GM23248 (cell line): ENCODE results near the gene ACADSB. TPM values are rescaled to one million over a fixed set of nuclear protein-coding genes. Genes with fewer than 3 reads are reported as not detected.

Experiments used
- DNase-seq: peaks from one replicate; pipeline ENCODE4 v3.0.0-alpha.2; 2015
- H2AFZ ChIP-seq: fragments of 200-600 bp; sonication (generic); 2 replicates; pipeline ENCODE4 v1.6.1; 2016; ENCODE audit warnings: antibody characterized with exemption
- H3F3A ChIP-seq: fragments of 200-600 bp; sonication (generic); 2 replicates; pipeline ENCODE4 v1.6.1; 2016; ENCODE audit warnings: mild to moderate bottlenecking, antibody characterized with exemption, mixed run types; ENCODE audit not compliant: insufficient read depth
- H3K27ac ChIP-seq: fragments of 200-600 bp; sonication (generic); 2 replicates; pipeline ENCODE4 v1.5.1; 2016; ENCODE audit warnings: mild to moderate bottlenecking
- H3K27me3 ChIP-seq: fragments of 200-600 bp; sonication (generic); replicated peaks from 2 replicates; pipeline ENCODE4 v1.6.1; 2016; ENCODE audit warnings: mild to moderate bottlenecking; ENCODE audit not compliant: insufficient read depth
- H3K36me3 ChIP-seq: fragments of 200-600 bp; sonication (generic); 2 replicates; pipeline ENCODE4 v1.6.1; 2016; ENCODE audit warnings: low read depth, mild to moderate bottlenecking
- H3K4me1 ChIP-seq: fragments of 200-600 bp; sonication (generic); 2 replicates; pipeline ENCODE4 v1.6.1; 2016; ENCODE audit warnings: mild to moderate bottlenecking; ENCODE audit not compliant: insufficient read depth
- H3K4me2 ChIP-seq: fragments of 200-600 bp; sonication (generic); one replicate; pipeline ENCODE4 v1.6.1; 2016; ENCODE audit warnings: mild to moderate bottlenecking; ENCODE audit not compliant: unreplicated experiment
- H3K4me3 ChIP-seq: fragments of 200-600 bp; sonication (generic); 2 replicates; pipeline ENCODE4 v1.5.1; 2016; ENCODE audit warnings: mild to moderate bottlenecking
- H3K79me2 ChIP-seq: fragments of 200-600 bp; sonication (generic); 2 replicates; pipeline ENCODE4 v1.6.1; 2016; ENCODE audit warnings: mild to moderate bottlenecking; ENCODE audit not compliant: insufficient read depth
- H3K9ac ChIP-seq: fragments of 200-600 bp; sonication (generic); 2 replicates; pipeline ENCODE4 v1.6.1; 2016; ENCODE audit warnings: mild to moderate bottlenecking
- H3K9me2 ChIP-seq: fragments of 200-600 bp; sonication (generic); 2 replicates; pipeline ENCODE4 v1.6.1; 2016; ENCODE audit warnings: mixed run types, mild to moderate bottlenecking, moderate library complexity; ENCODE audit not compliant: insufficient read depth
- H3K9me3 ChIP-seq: fragments of 200-600 bp; sonication (generic); one replicate; pipeline ENCODE4 v1.6.1; 2017; ENCODE audit warnings: low read depth
- H4K20me1 ChIP-seq: fragments of 200-600 bp; sonication (generic); 2 replicates; pipeline ENCODE4 v1.6.0; 2016; ENCODE audit not compliant: insufficient read depth
- EZH2 ChIP-seq: fragments of 200-600 bp; sonication (generic); IDR thresholded peaks from 2 replicates; pipeline ENCODE4 v1.6.1; 2018; ENCODE audit warnings: antibody characterized with exemption, mild to moderate bottlenecking; ENCODE audit not compliant: insufficient read depth, poor library complexity, severe bottlenecking
- EZH2phosphoT487 ChIP-seq: fragments of 200-600 bp; sonication (generic); IDR thresholded peaks from 2 replicates; pipeline ENCODE4 v1.6.1; 2018; ENCODE audit warnings: antibody characterized with exemption, moderate library complexity, mild to moderate bottlenecking, low read depth; ENCODE audit not compliant: insufficient read depth
- WGBS, 2 experiments: methylation state at CpG; one replicate each; pipeline ENCODE4 v1.1.6; 2015 to 2017; ENCODE audit warnings: low lambda C conversion rate in 2 of 2, low coverage in 1 of 2; ENCODE audit errors: missing lambda C conversion rate in 2 of 2; 5-methylcytosine and 5-hydroxymethylcytosine counted together
- in situ Hi-C: fragments of 300-500 bp; cut with MboI; formaldehyde crosslinking; loops from 2 replicates; pipeline ENCODE4 v1.15.0; 2020
- polyA plus RNA-seq: library from polyadenylated mRNA; unstranded; fragments of >200 nt; fragmentation: Nextera tagmentation; extraction: Ambion mirVana; gene quantifications from 2 replicates; pipeline ENCODE4 v1.2.1, GENCODE V29; 2016
- total RNA-seq: library from RNA; depleted of rRNA; stranded (reverse); fragments of >200 nt; shearing (Covaris generic); gene quantifications from 2 replicates; pipeline ENCODE4 v1.2.3, GENCODE V29; 2014

The ACADSB gene
- total and polyA plus RNA-seq, 2 experiments from 2014 or later = 3.7 to 10.5 TPM

GRCh38 chr10:122992031-122992585, 16.7 kb upstream of the ACADSB start:
- Histone ChIP-seq H2AFZ (no peak overlapping the region), H3K36me3 (peaks cover 18% of the 10 kb centered on the region), H3K79me2 (peaks cover 14% of the 10 kb centered on the region), H4K20me1 (no peaks in the 10 kb centered on the region), H3K4me3 (no peak overlapping the region), H3K4me1 (peaks cover 5% of the 10 kb centered on the region; the same call in 1 of the 2 replicates), H3K9me3 (no peaks in the 10 kb centered on the region), H3K27ac (no peak overlapping the region), H3K9me2 (no peaks in the 10 kb centered on the region), H3K9ac (no peak overlapping the region), H3F3A (no peaks in the 10 kb centered on the region; the same call in 1 of the 2 replicates), H3K4me2 (no peak overlapping the region), H3K27me3 (no peaks in the 10 kb centered on the region)
- in situ Hi-C loops = loop anchor here (25.0 kb wide), 1 partner anchor 705 kb away; no protein-coding TSS in a partner anchor
- WGBS, 2 experiments = 85 to 92% methylated on average over 1 of the region's 1 CpG
- TF ChIP-seq EZH2 = no peak
- DNase-seq = no peak

GRCh38 chr10:122993797-122994336, 14.9 kb upstream of the ACADSB start:
- Histone ChIP-seq H3K4me2 (no peak overlapping the region), H3K27ac (no peak overlapping the region), H3K9ac (no peak overlapping the region), H3K36me3 (peaks cover 18% of the 10 kb centered on the region), H2AFZ (no peak overlapping the region), H4K20me1 (no peaks in the 10 kb centered on the region), H3K4me3 (no peak overlapping the region), H3K9me3 (no peaks in the 10 kb centered on the region), H3K4me1 (peaks cover 5% of the 10 kb centered on the region; the same call in 1 of the 2 replicates), H3K27me3 (no peaks in the 10 kb centered on the region), H3K79me2 (peaks cover 30% of the 10 kb centered on the region), H3K9me2 (no peaks in the 10 kb centered on the region), H3F3A (no peaks in the 10 kb centered on the region; the same call in 1 of the 2 replicates)
- TF ChIP-seq EZH2 = no peak
- no peak for TF ChIP-seq EZH2phosphoT487
- WGBS, 2 experiments = 88% methylated on average over 6 of the region's 6 CpGs
- DNase-seq = no peak
- in situ Hi-C loops = loop anchor here (25.0 kb wide), 1 partner anchor 707 kb away; no protein-coding TSS in a partner anchor

- TF ChIP-seq EZH2 = no peak
- no peak for TF ChIP-seq EZH2phosphoT487
- WGBS, 2 experiments = 96% methylated on average over 4 of the region's 4 CpGs
- H3K9ac ChIP-seq = no peak overlapping the region
These were observed 12.9 kb upstream of the ACADSB start for GRCh38 chr10:122995936-122996335.

GRCh38 chr10:122997864-122998263, 10.9 kb upstream of the ACADSB start:
- in situ Hi-C loops = loop anchor here (25.0 kb wide), 1 partner anchor 711 kb away; no protein-coding TSS in a partner anchor
- H3K79me2 ChIP-seq = peaks cover 70% of the 10 kb centered on the region
- H3K27me3 ChIP-seq = no peaks in the 10 kb centered on the region
- WGBS, 2 experiments = 92 to 93% methylated on average over 3 of the region's 3 CpGs
- H3K27ac ChIP-seq = no peak overlapping the region
- H3K4me1 ChIP-seq = no peaks in the 10 kb centered on the region
- no peak overlapping the region for H3K9ac ChIP-seq
- H4K20me1 ChIP-seq = no peaks in the 10 kb centered on the region
- H3K9me2 ChIP-seq = no peaks in the 10 kb centered on the region
- TF ChIP-seq EZH2 (no peak), EZH2phosphoT487 (no peak)
- no peaks in the 10 kb centered on the region for H3K9me3 ChIP-seq
- H3K4me3 ChIP-seq = no peak overlapping the region
- DNase-seq = no peak
- H3K36me3 ChIP-seq = peaks cover 13% of the 10 kb centered on the region
- no peak overlapping the region for H3K4me2 ChIP-seq
- no peak overlapping the region for H2AFZ ChIP-seq
- H3F3A ChIP-seq = no peaks in the 10 kb centered on the region

More at GRCh38 chr10:122995936-122996335, 12.9 kb upstream of the ACADSB start:
- no peaks in the 10 kb centered on the region for H3K9me2 ChIP-seq
- DNase-seq = no peak
- H3K9me3 ChIP-seq = no peaks in the 10 kb centered on the region
- H3F3A ChIP-seq = no peaks in the 10 kb centered on the region; the same call in 1 of the 2 replicates
- H3K4me2 ChIP-seq = no peak overlapping the region
- no peaks in the 10 kb centered on the region for H4K20me1 ChIP-seq
- H3K27me3 ChIP-seq = no peaks in the 10 kb centered on the region
- H3K79me2 ChIP-seq = peaks cover 51% of the 10 kb centered on the region
- in situ Hi-C loops = loop anchor here (25.0 kb wide), 1 partner anchor 709 kb away; no protein-coding TSS in a partner anchor
- H3K27ac ChIP-seq = no peak overlapping the region
- no peak overlapping the region for H3K4me3 ChIP-seq
- no peak overlapping the region for H2AFZ ChIP-seq
- H3K4me1 ChIP-seq = no peaks in the 10 kb centered on the region
- peaks cover 18% of the 10 kb centered on the region for H3K36me3 ChIP-seq
